GM15510 (cell line): Measurements from ENCODE around the gene PTPRD.

Experiments used
- POLR2A ChIP-seq: IDR thresholded peaks from 3 replicates; pipeline ENCODE4 v1.6.1; 2011; ENCODE audit warnings: borderline replicate concordance; ENCODE audit not compliant: insufficient read length; ENCODE audit errors: extremely low read depth

Gene PTPRD

GRCh38 chr9:8718121-8718725 is 1894.6 kb downstream of the PTPRD start:
- TF ChIP-seq POLR2A, result no peak

GRCh38 chr9:8717146-8717545 is 1895.7 kb downstream of the PTPRD start:
- no peak for TF ChIP-seq POLR2A

- TF ChIP-seq POLR2A, result no peak
These were observed 1897.0 kb downstream of the PTPRD start for GRCh38 chr9:8715788-8716187.

GRCh38 chr9:8713811-8714165 is 1899.0 kb downstream of the PTPRD start:
- TF ChIP-seq POLR2A, result no peak

GRCh38 chr9:8713149-8713810 is 1899.5 kb downstream of the PTPRD start:
- TF ChIP-seq POLR2A, result no peak

- no peak for TF ChIP-seq POLR2A
These were observed 1903.1 kb downstream of the PTPRD start for GRCh38 chr9:8709731-8710130.

- TF ChIP-seq POLR2A, result no peak
These were observed 1904.1 kb downstream of the PTPRD start for GRCh38 chr9:8708728-8709127.

GRCh38 chr9:8706998-8707397 is 1905.8 kb downstream of the PTPRD start:
- no peak for TF ChIP-seq POLR2A

- no peak for TF ChIP-seq POLR2A
These were observed 1906.3 kb downstream of the PTPRD start for GRCh38 chr9:8706531-8706930.

- TF ChIP-seq POLR2A, result no peak
These were observed 1906.9 kb downstream of the PTPRD start for GRCh38 chr9:8705861-8706260.

- no peak for TF ChIP-seq POLR2A
These were observed 1908.9 kb downstream of the PTPRD start for GRCh38 chr9:8703904-8704303.

- TF ChIP-seq POLR2A, result no peak
These were observed 1910.9 kb downstream of the PTPRD start for GRCh38 chr9:8701904-8702303.

GRCh38 chr9:8696516-8696915 is 1916.3 kb downstream of the PTPRD start:
- TF ChIP-seq POLR2A, result no peak

- no peak for TF ChIP-seq POLR2A
These were observed 1917.7 kb downstream of the PTPRD start for GRCh38 chr9:8694983-8695588.

GRCh38 chr9:8693464-8693863 is 1919.3 kb downstream of the PTPRD start:
- TF ChIP-seq POLR2A, result no peak

- no peak for TF ChIP-seq POLR2A
These were observed 1926.3 kb downstream of the PTPRD start for GRCh38 chr9:8686516-8686915.
